ENCODE data around the gene TUBB2A. TPM values are rescaled to one million over a fixed set of nuclear protein-coding genes. Genes with fewer than 3 reads are reported as not detected.
"Not testable (repeated sequence)": the region's sequence is repeated elsewhere in the genome, so short reads cannot be mapped to it uniquely, and the experiment has no call there.

Gene TUBB2A
- total and polyA plus RNA-seq, 2 of the 8 experiments (the other 6 are each of a cell fraction or from before 2014, with no cell fraction given): 315 to 330 TPM

GRCh38 chr6:3166535-3167225 lies 9.3 kb upstream of the TUBB2A start:
- not testable (repeated sequence) for H4K5ac ChIP-seq (ENCODE audit: insufficient read length, low read depth, low read length); H3K23me2 ChIP-seq (ENCODE audit: low read depth, low read length); H4K20me1 ChIP-seq (replicated peaks in 1 of 2; ENCODE audit: control insufficient read depth in 1 of 2, insufficient read depth in 2 of 2, low read length in 2 of 2); FAIRE-seq; H3K36me3 ChIP-seq (ENCODE audit: control insufficient read depth in 2 of 4, insufficient read depth in 4 of 4, low read length in 3 of 4); H3K9ac ChIP-seq (replicated peaks in 1 of 4; ENCODE audit: extremely low read depth in 1 of 4, low read depth in 3 of 4, low read length in 3 of 4); H3K23ac ChIP-seq (ENCODE audit: insufficient read length); H2AK5ac ChIP-seq (ENCODE audit: low read depth, low read length); H3K4ac ChIP-seq (replicated peaks; ENCODE audit: insufficient read length, low read depth, low read length); H3K27me3 ChIP-seq (replicated peaks in 1 of 4; ENCODE audit: control insufficient read depth in 3 of 4, extremely low read depth in 1 of 4, insufficient read depth in 3 of 4, low read length in 3 of 4); H2AFZ ChIP-seq (ENCODE audit: low read length); DNase-seq (ENCODE audit: low read depth in 1 of 2, low spot score in 2 of 2); H3K56ac ChIP-seq (replicated peaks; ENCODE audit: insufficient read length, low read depth, low read length); H3K14ac ChIP-seq (ENCODE audit: insufficient read length); H4K8ac ChIP-seq (ENCODE audit: extremely low read depth, insufficient read depth, low read length); H3K79me1 ChIP-seq (ENCODE audit: low read depth, low read length); H3K9me3 ChIP-seq (ENCODE audit: insufficient read depth in 2 of 2, low read depth in 1 of 2, low read length in 1 of 2); H3K79me2 ChIP-seq (ENCODE audit: control insufficient read depth in 1 of 2, insufficient read depth in 2 of 2, low read length in 2 of 2); H2BK15ac ChIP-seq (ENCODE audit: low read length)
- Histone ChIP-seq H3K4me1 (replicated peaks in 1 of 4; ENCODE audit: control insufficient read depth in 3 of 4, insufficient read depth in 4 of 4, low read length in 3 of 4) (peaks cover 14 to 36% (median 31%) of the 10 kb centered on the region in 4 experiments), H2BK5ac (ENCODE audit: low read depth, low read length) (peak overlapping the region; percentile 93), H3K18ac (ENCODE audit: extremely low read depth, low read length) (peak overlapping the region; percentile 39), H3K27ac (ENCODE audit: low read depth, low read length) (0 out of 2 replicates have a peak overlapping the region, but pooled peaks have one; percentile 84), H4K91ac (replicated peaks; ENCODE audit: insufficient read length, low read length) (peak overlapping the region; percentile 28), H2BK120ac (replicated peaks; ENCODE audit: low read depth, low read length) (peak overlapping the region; percentile 81), H2BK20ac (ENCODE audit: low read length) (peak overlapping the region; percentile 95; the same call in 1 of the 2 replicates), H3K4me3 (ENCODE audit: extremely low read depth in 1 of 4, insufficient read depth in 2 of 4, low read depth in 3 of 4, low read length in 4 of 4) (peak overlapping the region in 1 of 4 experiments; percentile 32; a peak in 1 of 8 replicates), H2BK12ac (ENCODE audit: low read depth, low read length) (peak overlapping the region; percentile 51; the same call in 1 of the 2 replicates), H3K4me2 (ENCODE audit: insufficient read depth in 1 of 2, low read depth in 2 of 2, low read length in 2 of 2) (peak overlapping the region; percentile 53 to 71; a peak in 2 of 4 replicates)
- ChIA-PET CTCF (ENCODE audit: partially characterized antibody) (interaction anchor here (0.6 to 3.0 kb wide), 12 partner anchors 8 to 217 kb away, joined by 3 to 14 read pairs (median 4); partner anchors contain the start of gene TUBB2A), POLR2A (ENCODE audit: partially characterized antibody) (interaction anchor here (0.7 to 6.8 kb wide), 20 partner anchors 7 to 177 kb away, joined by 3 to 58 read pairs (median 7); partner anchors contain the start of genes TUBB2A and TUBB2B)
- WGBS, 2 experiments (ENCODE audit: extremely low coverage in 1 of 2, insufficient coverage in 1 of 2, insufficient read length in 1 of 2, insufficient replicate concordance in 2 of 2, low coverage in 1 of 2, low lambda C conversion rate in 2 of 2, missing lambda C conversion rate in 1 of 2): 35% methylated on average over 10 of the region's 10 CpGs; no CpG with 5 or more reads in 1 of the 2 experiments
